HG02885 (cell line): ENCODE results near the gene MYO1B.

Source experiments
- ATAC-seq: cut with Tn5 transposase; IDR thresholded peaks from one replicate; pipeline ENCODE4 v1.9.1; 2021; ENCODE audit warnings: mild to moderate bottlenecking; ENCODE audit not compliant: unreplicated experiment, poor library complexity

The MYO1B gene

DNA sequence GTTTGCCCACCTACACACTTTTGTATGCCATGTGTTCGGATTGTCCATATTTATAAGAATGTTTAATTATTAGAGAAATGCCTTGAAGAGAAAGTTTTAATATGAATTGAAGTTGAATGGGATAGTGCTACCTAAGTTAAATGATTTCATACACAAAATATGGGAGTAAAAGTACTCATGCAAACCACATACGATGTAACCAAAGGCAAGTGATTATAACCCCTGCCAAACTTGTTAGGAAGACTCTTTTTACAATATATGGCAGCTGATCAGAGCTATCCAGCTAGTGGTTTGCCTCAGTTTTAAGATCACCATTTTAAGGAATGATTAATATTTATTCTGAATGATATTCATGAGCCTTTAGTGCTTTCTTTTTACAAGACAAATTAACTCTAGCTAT, 106.7 kb downstream of the MYO1B start:
- no peak for ATAC-seq

DNA sequence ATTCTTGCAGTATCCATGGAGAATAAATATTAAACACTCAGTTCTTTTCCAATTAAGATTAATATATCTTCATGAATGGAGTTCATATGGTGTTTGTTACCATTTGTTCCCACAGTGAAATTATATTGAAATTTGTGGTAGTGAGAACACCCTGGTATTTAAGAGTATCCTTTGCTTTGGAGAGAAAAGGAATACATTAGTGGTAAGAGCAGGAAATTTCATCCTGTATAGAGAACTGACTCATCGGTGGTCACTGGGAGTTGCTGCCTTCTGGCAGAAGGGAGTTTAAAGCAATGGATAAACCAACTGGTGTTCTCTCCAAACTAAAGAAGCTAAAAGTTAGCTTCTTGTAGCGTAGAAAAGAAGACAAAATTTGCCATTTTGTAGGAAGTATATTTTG, 107.3 kb downstream of the MYO1B start:
- ATAC-seq = no peak

GRCh38 chr2:191355170-191355758, 110.1 kb downstream of the MYO1B start:
- ATAC-seq = no peak

DNA sequence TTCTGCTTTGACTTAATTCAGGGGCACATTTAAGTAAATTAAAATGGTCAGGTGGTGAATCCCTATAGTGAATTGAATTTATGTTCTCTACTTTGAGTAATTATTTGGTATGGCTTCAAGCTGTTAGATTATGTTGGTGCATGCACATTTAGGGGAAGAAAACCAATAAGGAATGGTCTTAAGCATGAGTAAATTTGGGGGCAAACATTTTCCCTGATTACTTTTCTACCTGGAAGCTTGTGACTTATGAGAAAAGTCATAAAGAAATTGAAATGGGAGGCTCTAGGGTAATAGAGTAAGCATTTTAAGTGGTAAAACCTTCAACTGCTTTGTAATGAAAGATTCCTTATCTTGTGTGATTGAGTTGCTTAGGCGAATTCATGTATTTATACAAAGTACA, 112.5 kb downstream of the MYO1B start:
- ATAC-seq = no peak

DNA sequence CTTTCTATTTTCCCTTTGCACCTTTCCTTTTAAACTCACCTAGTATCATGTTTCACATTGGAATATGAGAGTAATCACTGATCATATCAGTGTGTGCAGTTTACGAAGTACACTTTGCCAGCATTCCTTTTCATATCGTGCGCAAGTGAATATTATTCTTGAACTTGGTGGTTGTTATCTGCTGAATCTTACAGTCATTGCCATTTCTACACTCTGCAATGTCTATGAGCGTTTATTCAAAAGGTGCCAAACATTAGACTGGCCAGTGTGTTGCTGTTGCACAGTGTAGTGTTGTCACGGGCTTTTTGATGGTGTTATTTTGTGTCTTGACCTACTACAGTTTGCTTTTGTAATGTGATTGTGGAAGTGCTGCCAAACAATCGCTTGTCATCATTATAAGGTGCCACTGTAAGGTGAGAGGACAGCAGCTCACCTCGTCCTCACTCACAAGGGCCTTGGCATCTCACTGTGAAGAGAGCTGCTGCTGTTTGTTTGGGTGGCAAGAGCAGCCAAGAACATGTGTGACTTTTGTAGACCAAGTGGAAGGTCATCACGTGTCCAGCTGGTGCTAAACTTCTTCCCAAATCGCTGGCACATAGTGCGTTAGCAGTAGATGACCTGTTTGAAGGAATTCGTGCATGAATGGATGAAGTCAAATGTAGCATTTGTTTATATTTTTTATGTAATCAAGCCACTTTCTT, 113.3 kb downstream of the MYO1B start:
- no peak for ATAC-seq

DNA sequence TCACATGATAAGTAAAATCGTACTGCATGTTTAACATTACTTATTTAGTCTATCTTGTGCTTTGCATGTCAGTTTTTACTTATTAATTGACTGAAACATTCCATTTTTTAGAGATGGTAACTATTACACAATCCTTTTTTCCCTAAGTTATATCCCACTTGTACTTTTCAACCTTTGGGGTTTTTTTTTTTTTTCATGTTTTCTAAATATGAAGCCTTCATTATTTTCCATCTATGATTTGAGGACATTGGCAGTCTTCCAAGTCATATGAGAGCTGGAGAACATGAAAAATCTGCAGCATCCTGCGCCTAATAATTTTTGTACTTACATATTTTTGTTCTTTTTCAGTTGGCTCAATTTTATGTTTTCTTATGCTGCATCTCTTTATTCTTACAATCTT, 113.9 kb downstream of the MYO1B start:
- no peak for ATAC-seq

DNA sequence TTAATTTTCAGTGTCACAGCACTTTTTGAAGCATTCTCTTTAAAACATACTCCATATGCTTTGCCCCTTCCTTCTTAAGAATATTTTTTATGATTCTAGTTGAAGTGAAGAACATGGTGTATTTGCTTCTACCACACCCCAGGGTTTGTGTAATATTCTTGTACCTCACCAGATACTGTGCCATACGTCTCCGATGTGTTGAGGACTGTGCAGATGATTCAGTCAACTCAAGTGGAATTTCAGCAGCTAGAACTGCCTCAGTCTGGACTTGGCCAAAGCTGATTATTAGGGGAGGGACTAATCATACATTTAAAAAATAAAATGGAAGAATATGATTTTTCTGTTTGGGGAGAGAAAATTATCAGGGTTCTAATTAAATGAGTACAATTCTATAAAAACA, 115.7 kb downstream of the MYO1B start:
- ATAC-seq = no peak

DNA sequence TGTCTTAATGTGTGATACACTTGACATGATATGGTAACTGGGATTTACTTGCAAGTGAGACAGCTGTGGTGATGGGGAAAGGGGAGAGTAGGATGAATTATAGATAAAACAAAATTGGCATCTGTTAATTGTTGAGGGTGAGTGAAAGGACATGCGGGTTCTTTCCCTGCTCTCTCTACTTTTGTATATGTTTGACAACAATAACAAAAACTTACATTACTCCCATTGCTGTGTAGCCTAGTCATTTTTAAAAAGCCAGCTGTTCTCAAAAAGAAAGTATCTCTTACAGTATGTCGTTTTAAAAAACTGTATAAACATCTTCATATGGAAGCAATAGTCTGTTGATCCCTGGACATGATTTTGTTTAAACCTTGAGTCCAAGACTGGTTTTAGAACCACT, 117.6 kb downstream of the MYO1B start:
- ATAC-seq = no peak

DNA sequence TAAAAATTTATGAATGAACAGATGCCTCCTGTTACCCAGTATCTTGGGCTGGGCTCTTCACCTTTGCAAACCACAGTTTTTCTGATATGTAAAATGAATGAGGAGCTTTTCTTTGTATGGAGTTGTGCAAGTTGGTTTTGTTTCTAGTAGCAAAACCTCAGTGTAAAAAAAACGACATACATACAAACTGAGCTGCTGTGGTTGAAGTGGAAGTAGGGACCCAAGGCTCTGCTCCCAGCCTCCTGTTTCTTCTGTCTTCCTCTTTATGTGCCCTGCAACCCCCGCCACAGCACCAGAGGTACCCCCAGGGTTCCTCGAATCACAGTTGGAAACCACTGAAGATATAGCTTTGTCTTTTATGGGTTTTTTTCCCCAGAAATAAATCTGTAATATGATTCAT, 118.1 kb downstream of the MYO1B start:
- ATAC-seq = no peak

- ATAC-seq = no peak
Measured at GRCh38 chr2:191365089-191365488, 119.9 kb downstream of the MYO1B start.

- no peak for ATAC-seq
Measured at GRCh38 chr2:191366199-191366598, 121.0 kb downstream of the MYO1B start.

- no peak for ATAC-seq
Measured at GRCh38 chr2:191369034-191369433, 123.8 kb downstream of the MYO1B start.

GRCh38 chr2:191374366-191374765, 129.2 kb downstream of the MYO1B start:
- ATAC-seq = no peak

GRCh38 chr2:191374939-191375338, 129.7 kb downstream of the MYO1B start:
- ATAC-seq = no peak

- peak; percentile 87 for ATAC-seq
Measured at GRCh38 chr2:191376981-191377629, 131.9 kb downstream of the MYO1B start.

DNA sequence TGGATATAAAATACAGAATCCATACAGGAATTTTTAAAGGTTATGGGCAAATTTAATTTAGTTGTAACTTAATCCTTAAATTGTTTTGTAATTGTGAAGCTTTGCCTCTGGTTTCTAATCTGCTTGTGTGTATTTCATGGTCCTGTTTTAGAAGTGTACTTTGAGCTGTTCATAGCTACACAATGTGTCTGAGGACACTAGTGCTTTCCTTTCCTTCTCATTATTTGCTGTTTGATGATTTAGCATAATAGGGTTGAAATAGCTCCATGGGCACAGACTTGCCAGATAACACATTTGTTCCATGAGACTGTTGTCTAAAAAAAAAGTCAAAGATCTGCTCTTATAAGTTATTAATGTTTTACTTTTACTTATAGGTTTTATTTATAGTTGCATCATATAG, 134.2 kb downstream of the MYO1B start:
- no peak for ATAC-seq

- ATAC-seq = no peak
Measured at GRCh38 chr2:191382801-191383200, 137.6 kb downstream of the MYO1B start.

DNA sequence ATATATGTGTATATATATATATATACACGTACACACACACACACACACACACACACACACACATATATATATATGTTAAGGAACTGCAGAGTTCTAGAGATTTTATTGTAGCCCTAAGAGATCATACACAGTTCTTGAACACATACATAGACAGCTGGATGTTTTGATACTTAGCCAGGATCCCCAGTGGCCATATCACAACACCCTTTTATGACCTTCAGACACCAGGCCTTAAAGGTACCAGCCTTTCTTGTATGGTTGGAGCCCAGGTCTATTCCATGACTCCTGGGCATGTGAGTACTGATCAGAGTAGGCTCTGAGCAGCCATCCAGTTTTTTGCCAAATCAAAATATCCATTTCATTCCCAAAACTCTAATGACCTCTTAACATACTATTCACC, 138.3 kb downstream of the MYO1B start:
- ATAC-seq = no peak

GRCh38 chr2:191384829-191385228, 139.6 kb downstream of the MYO1B start:
- ATAC-seq = no peak

DNA sequence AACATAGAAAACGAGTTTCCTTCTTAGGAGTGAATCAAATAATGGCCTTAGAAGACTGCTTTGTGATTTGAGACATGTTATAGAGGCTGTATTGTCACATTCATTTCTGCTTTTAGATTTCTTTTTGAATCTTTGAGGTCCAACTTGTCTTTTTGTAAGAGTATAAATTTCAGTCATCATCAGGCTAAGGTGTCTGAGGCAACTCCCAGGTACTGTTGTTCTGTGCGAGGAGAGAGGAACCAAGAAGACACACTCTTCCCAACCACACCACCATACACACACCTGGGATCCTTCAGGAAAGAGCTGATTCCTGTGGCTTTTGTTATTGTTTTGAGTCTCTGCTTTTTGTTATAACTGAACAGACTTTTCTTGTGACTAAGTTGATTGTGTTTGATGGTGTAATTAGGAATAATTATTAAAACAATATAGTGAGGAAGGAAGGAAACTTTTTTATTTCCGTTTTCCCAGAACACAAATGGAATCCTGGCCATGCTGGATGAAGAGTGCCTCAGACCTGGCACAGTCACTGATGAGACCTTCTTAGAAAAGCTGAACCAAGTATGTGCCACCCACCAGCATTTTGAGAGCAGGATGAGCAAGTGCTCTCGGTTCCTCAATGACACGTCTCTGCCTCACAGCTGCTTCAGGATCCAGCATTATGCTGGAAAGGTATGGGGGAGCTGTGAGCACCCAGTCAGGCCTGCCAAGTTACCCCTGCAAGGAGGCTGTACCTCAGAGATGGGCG, 140.4 kb downstream of the MYO1B start:
- peak; percentile 70 for ATAC-seq

DNA sequence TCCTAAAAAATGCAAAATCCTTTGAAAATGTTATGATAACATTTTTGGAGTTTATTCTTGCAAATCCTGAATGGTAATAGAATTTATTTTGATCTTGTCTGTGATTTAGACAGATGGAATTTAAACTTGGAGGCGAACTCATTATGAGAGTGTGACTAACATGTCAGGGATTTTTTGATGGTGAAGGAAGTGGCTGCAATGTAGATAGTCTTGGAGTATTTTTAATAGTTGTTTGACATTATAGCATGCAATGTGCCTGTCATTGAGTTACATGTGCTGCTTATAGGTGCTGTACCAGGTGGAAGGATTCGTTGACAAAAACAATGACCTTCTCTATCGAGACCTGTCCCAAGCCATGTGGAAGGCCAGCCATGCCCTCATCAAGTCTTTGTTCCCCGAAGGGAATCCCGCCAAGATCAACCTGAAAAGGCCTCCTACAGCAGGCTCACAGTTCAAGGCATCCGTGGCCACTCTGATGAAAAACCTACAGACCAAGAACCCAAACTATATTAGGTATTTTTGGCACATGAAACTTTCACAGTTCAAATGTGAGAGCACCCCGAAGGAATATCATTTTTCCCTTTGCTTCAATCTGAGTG, 141.8 kb downstream of the MYO1B start:
- ATAC-seq = no peak
